ENCODE results near the gene CACNA2D2.

GRCh38 chr3:50457988-50458387 is 45.4 kb downstream of the CACNA2D2 start:
- TF ChIP-seq CTCF (IDR thresholded peaks at IDR 0.05) (no peak), POLR2A (IDR thresholded peaks at IDR 0.05) (no peak), POLR2AphosphoS5 (IDR thresholded peaks at IDR 0.05) (no peak), EP300 (IDR thresholded peaks at IDR 0.05) (no peak)
